ENCODE data around the gene ARID4A.
A peak's percentile ranks its signal among the peaks of the same experiment; 100 is the strongest.
"Not testable (repeated sequence)": the region's sequence is repeated elsewhere in the genome, so short reads cannot be mapped to it uniquely, and the experiment has no call there.

The ARID4A gene

GRCh38 chr14:58291646-58292045 is 6.7 kb upstream of the ARID4A start:
- no peak for DNase-seq

- DNase-seq = no peak
Observed at GRCh38 chr14:58292187-58292586, 6.2 kb upstream of the ARID4A start.

GRCh38 chr14:58294201-58294600 is 4.2 kb upstream of the ARID4A start:
- no peak for DNase-seq

GRCh38 chr14:58296726-58297125 is 1.6 kb upstream of the ARID4A start:
- DNase-seq = no peak

GRCh38 chr14:58297412-58297761 is 968 bp upstream of the ARID4A start:
- DNase-seq = no peak

GRCh38 chr14:58297762-58298476 is 436 bp upstream of the ARID4A start:
- peak; percentile 100 for DNase-seq

- no peak for DNase-seq
Observed at GRCh38 chr14:58299401-58300330, 1.3 kb downstream of the ARID4A start.

- no peak for DNase-seq
Observed at GRCh38 chr14:58301416-58301815, 3.1 kb downstream of the ARID4A start.

GRCh38 chr14:58305730-58306129 is 7.4 kb downstream of the ARID4A start:
- no peak for DNase-seq

GRCh38 chr14:58307597-58308316 is 9.4 kb downstream of the ARID4A start:
- DNase-seq = no peak

- no peak for DNase-seq
Observed at GRCh38 chr14:58309086-58309485, 10.7 kb downstream of the ARID4A start.

- no peak for DNase-seq
Observed at GRCh38 chr14:58313699-58314098, 15.3 kb downstream of the ARID4A start.

GRCh38 chr14:58315606-58316005 is 17.3 kb downstream of the ARID4A start:
- no peak for DNase-seq

- DNase-seq = no peak
Observed at GRCh38 chr14:58327019-58327418, 28.7 kb downstream of the ARID4A start.

- DNase-seq = peak; percentile 99
Observed at GRCh38 chr14:58331111-58331510, 32.8 kb downstream of the ARID4A start.

GRCh38 chr14:58332561-58332960 is 34.2 kb downstream of the ARID4A start:
- no peak for DNase-seq

- DNase-seq = not testable (repeated sequence)
Observed at GRCh38 chr14:58339666-58340065, 41.3 kb downstream of the ARID4A start.

GRCh38 chr14:58341152-58341748 is 42.9 kb downstream of the ARID4A start:
- no peak for DNase-seq

GRCh38 chr14:58343535-58343934 is 45.2 kb downstream of the ARID4A start:
- DNase-seq = not testable (repeated sequence)

- DNase-seq = no peak
Observed at GRCh38 chr14:58353516-58354299, 55.4 kb downstream of the ARID4A start.

GRCh38 chr14:58354808-58355207 is 56.5 kb downstream of the ARID4A start:
- no peak for DNase-seq

GRCh38 chr14:58356268-58356667 is 57.9 kb downstream of the ARID4A start:
- no peak for DNase-seq
